HG03280 (cell line): Measurements from ENCODE around the gene CKMT2.
A peak's percentile ranks its signal among the peaks of the same experiment; 100 is the strongest.
"Not testable (repeated sequence)": the region's sequence is repeated elsewhere in the genome, so short reads cannot be mapped to it uniquely, and the experiment has no call there.

Experiments used
- ATAC-seq: cut with Tn5 transposase; IDR thresholded peaks from one replicate; pipeline ENCODE4 v1.9.1; 2021; ENCODE audit warnings: mild to moderate bottlenecking, moderate library complexity; ENCODE audit not compliant: unreplicated experiment

Gene CKMT2

GRCh38 chr5:81249240-81249639, 16.1 kb downstream of the CKMT2 start:
- no peak for ATAC-seq

GRCh38 chr5:81250004-81250403, 16.9 kb downstream of the CKMT2 start:
- ATAC-seq, result no peak

- ATAC-seq, result no peak
Measured at GRCh38 chr5:81251922-81252321, 18.8 kb downstream of the CKMT2 start.

- ATAC-seq, result no peak
Measured at GRCh38 chr5:81252904-81253303, 19.8 kb downstream of the CKMT2 start.

GRCh38 chr5:81253875-81254274, 20.8 kb downstream of the CKMT2 start:
- ATAC-seq, result no peak

- no peak for ATAC-seq
Measured at GRCh38 chr5:81254886-81255559, 21.9 kb downstream of the CKMT2 start.

GRCh38 chr5:81256766-81257165, 23.6 kb downstream of the CKMT2 start:
- no peak for ATAC-seq

- ATAC-seq, result not testable (repeated sequence)
Measured at GRCh38 chr5:81262796-81263195, 29.7 kb downstream of the CKMT2 start.

- ATAC-seq, result no peak
Measured at GRCh38 chr5:81265101-81265500, 32.0 kb downstream of the CKMT2 start.

- no peak for ATAC-seq
Measured at GRCh38 chr5:81268521-81269196, 35.5 kb downstream of the CKMT2 start.

GRCh38 chr5:81269751-81270393, 36.8 kb downstream of the CKMT2 start:
- no peak for ATAC-seq

GRCh38 chr5:81270394-81271027, 37.4 kb downstream of the CKMT2 start:
- ATAC-seq, result not testable (repeated sequence)

GRCh38 chr5:81283976-81284375, 50.9 kb downstream of the CKMT2 start:
- ATAC-seq, result no peak

- no peak for ATAC-seq
Measured at GRCh38 chr5:81286059-81286617, 53.0 kb downstream of the CKMT2 start.

GRCh38 chr5:81288021-81288433, 54.9 kb downstream of the CKMT2 start:
- no peak for ATAC-seq

- no peak for ATAC-seq
Measured at GRCh38 chr5:81290146-81290545, 57.0 kb downstream of the CKMT2 start.

- ATAC-seq, result no peak
Measured at GRCh38 chr5:81292130-81292529, 59.0 kb downstream of the CKMT2 start.

GRCh38 chr5:81294021-81294420, 60.9 kb downstream of the CKMT2 start:
- ATAC-seq, result not testable (repeated sequence)

GRCh38 chr5:81297531-81297930, 64.4 kb downstream of the CKMT2 start:
- no peak for ATAC-seq

- no peak for ATAC-seq
Measured at GRCh38 chr5:81300921-81301270, 67.8 kb downstream of the CKMT2 start.

GRCh38 chr5:81301271-81302015, 68.3 kb downstream of the CKMT2 start, which contains the start of gene ZCCHC9:
ZCCHC9 (plus strand) TSS chr5:81301587; CDS start chr5:81304758, 3,171 bp downstream.
- peak; percentile 98 for ATAC-seq
